GM21423 (cell line): Measurements from ENCODE around the gene SLC33A1.
"Not testable (repeated sequence)": the region's sequence is repeated elsewhere in the genome, so short reads cannot be mapped to it uniquely, and the experiment has no call there.

ENCODE experiments used
- ATAC-seq: cut with Tn5 transposase; IDR thresholded peaks from one replicate; pipeline ENCODE4 v1.9.1; 2021; ENCODE audit warnings: mild to moderate bottlenecking, moderate library complexity; ENCODE audit not compliant: unreplicated experiment

The SLC33A1 gene

DNA sequence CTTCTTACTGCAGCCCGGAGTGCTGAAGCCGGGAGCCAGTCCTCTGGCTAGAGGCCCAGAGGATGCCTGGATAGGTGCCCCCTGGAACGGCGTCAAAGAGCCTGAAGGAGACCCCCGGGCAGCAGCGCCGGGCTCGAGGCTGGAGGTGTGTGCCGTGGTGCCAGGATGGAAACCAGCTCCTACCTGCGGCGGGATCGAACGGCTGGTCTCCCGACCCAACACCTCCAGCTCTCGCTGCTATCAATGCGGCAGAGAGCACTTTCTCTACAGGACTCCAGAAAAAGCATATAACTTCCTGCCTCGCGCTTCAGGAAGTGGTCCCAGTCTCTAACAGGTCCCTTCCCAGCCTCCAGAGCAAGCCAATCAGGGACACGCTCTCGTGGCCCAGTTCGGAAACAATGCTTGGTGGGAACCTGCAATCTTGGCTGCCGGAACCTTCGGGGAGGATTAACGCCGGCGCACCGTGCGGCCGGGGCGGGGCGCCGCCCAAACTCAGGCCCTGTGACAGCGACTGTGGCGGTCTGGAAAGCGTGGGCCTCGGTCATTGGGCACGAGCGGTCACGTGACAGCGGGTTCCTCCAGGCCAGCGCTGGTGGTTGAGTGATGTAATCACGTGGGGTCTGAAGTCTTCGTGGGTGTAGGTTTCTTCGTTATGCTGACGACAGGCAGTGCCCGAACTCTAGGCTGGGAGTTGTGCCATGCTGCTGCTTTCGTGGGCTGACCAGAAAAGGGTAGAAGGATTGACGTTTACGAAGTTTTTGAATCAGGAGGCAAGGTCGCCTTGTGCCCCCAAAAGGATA lies at the start of gene SLC33A1:
Gene SLC33A1, minus strand, starts transcription at position 287 of the 800 bp plus-strand sequence. CDS start 430 bp downstream, outside the sequence.
- ATAC-seq = peak; percentile 93

- no peak for ATAC-seq
Observed at GRCh38 chr3:155895379-155895900, 41.2 kb upstream of the SLC33A1 start.

- no peak for ATAC-seq
Observed at GRCh38 chr3:155891321-155891720, 37.1 kb upstream of the SLC33A1 start.

GRCh38 chr3:155890671-155891190 lies 36.5 kb upstream of the SLC33A1 start:
- no peak for ATAC-seq

GRCh38 chr3:155889952-155890351 lies 35.7 kb upstream of the SLC33A1 start:
- no peak for ATAC-seq

GRCh38 chr3:155889212-155889611 lies 35.0 kb upstream of the SLC33A1 start:
- ATAC-seq = no peak

- no peak for ATAC-seq
Observed at GRCh38 chr3:155886915-155887314, 32.7 kb upstream of the SLC33A1 start.

DNA sequence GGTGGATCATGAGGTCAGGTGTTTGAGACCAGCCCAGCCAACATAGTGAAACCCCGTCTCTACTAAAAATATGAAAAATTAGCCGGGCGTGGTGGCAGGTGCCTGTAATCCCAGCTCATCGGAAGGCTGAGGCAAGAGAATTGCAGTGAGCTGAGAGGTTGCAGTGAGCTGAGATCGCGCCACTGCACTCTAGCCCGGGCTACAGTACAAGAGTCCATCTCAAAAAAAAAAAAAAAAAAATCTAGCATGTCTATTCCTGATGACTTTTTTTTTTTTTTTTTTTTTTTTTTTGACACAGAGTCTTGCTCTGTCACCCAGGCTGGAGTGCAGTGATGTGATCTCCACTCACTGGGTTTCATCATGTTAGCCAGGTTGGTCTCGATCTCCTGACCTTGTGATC lies 32.1 kb upstream of the SLC33A1 start:
- not testable (repeated sequence) for ATAC-seq

- ATAC-seq = no peak
Observed at GRCh38 chr3:155885292-155885691, 31.1 kb upstream of the SLC33A1 start.

GRCh38 chr3:155884292-155884691 lies 30.1 kb upstream of the SLC33A1 start:
- ATAC-seq = no peak

DNA sequence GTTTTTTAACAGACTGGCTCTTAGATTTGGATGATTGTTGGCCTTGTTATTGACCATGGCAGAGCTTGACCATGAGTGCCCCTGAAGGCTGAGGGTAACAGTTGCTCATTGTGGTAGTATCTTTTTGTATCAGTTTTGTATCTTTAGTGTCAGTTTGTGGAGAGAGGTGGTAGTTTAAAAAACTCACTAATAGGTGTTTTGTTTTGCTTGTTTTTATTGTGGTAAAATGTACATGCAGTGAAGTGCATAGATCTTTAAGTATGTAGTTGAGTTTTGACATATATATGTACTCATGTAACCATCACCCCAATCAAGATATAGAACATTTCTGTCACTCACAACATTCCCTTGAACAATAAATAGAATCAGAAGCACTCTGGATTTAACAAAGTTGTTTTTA lies 26.1 kb upstream of the SLC33A1 start:
- no peak for ATAC-seq

DNA sequence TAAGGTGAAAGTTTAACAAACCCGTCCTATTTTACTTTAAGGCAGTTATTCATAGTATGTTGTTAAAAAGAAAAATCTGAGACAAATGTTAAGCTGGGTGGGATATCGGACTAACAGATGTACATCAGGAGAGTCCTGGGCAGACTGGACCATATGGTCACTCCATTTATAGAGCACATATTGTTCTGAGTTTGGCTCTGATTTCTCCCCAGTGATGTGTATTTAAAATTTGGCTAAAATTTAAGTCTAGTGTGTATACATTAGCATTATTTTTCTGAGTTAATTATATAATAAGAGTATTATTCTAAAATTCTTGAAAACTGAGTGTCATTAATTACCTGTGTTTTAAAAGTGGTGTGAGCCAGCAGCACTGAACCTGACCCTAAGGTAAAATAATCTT lies 22.3 kb upstream of the SLC33A1 start:
- ATAC-seq = no peak

- ATAC-seq = no peak
Observed at GRCh38 chr3:155876037-155876436, 21.8 kb upstream of the SLC33A1 start.

GRCh38 chr3:155872904-155873646 lies 18.8 kb upstream of the SLC33A1 start:
- no peak for ATAC-seq

- ATAC-seq = peak; percentile 4
Observed at GRCh38 chr3:155871746-155872158, 17.5 kb upstream of the SLC33A1 start.

DNA sequence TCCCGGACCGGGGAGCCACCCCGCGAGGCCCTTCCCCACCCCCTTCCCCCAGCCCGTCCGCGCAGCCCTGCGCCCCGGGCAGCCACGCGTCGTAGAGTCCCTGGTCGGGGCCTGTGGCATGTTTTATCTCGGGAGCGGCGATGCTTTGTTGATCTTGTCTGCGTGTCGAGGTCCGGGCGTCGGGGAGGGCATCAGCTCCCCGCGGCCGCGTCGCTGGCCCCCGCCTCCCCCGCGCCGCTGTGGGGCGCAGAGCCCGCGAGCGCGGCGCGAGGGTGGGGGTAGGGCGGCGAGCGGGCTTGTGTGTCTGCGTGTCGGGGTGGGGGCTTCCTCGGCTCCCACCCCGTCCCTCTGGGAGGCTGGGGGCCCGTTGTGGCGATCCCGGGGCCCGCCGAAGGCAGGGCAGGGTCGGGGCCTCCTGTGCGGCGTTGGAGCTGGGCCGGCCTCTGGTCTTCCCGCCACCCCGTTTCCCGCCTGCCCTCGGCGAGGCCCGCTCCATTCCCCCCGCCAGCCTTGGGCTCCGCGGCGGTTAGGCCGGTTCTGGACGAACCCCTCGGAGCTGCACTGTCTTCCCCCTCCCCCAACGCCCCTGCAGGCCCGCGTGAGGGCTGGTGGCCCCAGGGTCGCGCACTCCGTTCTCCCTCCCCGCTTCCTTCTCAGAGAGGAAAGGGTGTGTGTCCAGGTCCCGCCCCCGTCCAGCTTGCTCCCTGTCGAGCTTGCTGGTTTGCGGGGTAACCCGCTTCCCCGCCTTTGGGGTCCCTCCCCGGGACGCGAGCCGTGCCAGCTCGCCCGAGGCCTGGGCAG lies 16.9 kb upstream of the SLC33A1 start:
- ATAC-seq = peak; percentile 23

GRCh38 chr3:155870133-155870944 lies 16.1 kb upstream of the SLC33A1 start, which contains the start of gene GMPS:
TSS of gene GMPS (plus strand) at chr3:155870650. CDS start at chr3:155870871, 221 bp downstream.
- ATAC-seq = peak; percentile 88

- ATAC-seq = no peak
Observed at GRCh38 chr3:155869691-155870090, 15.5 kb upstream of the SLC33A1 start.

- no peak for ATAC-seq
Observed at GRCh38 chr3:155863072-155863784, 9.0 kb upstream of the SLC33A1 start.
